GM21576 (cell line): ENCODE measurements around the gene TLR6.
"Not testable (repeated sequence)": the region's sequence is repeated elsewhere in the genome, so short reads cannot be mapped to it uniquely, and the experiment has no call there.

ENCODE experiments used
- ATAC-seq: cut with Tn5 transposase; IDR thresholded peaks from one replicate; pipeline ENCODE4 v1.9.1; 2021; ENCODE audit warnings: mild to moderate bottlenecking, moderate library complexity; ENCODE audit not compliant: unreplicated experiment

TLR6 gene

GRCh38 chr4:38794051-38794450, 62.6 kb downstream of the TLR6 start:
- ATAC-seq: no peak

GRCh38 chr4:38791010-38791409, 65.6 kb downstream of the TLR6 start:
- ATAC-seq: no peak

- ATAC-seq: no peak
Observed at GRCh38 chr4:38788317-38788716, 68.3 kb downstream of the TLR6 start.

- ATAC-seq: no peak
Observed at GRCh38 chr4:38787693-38788092, 68.9 kb downstream of the TLR6 start.

- peak; percentile 39 for ATAC-seq
Observed at GRCh38 chr4:38785901-38786402, 70.7 kb downstream of the TLR6 start.

GRCh38 chr4:38785041-38785790, 71.4 kb downstream of the TLR6 start:
- no peak for ATAC-seq

GRCh38 chr4:38784141-38784540, 72.5 kb downstream of the TLR6 start:
- ATAC-seq: no peak

- ATAC-seq: no peak
Observed at GRCh38 chr4:38783109-38783460, 73.5 kb downstream of the TLR6 start.

GRCh38 chr4:38782452-38783108, 74.0 kb downstream of the TLR6 start, which contains the start of gene TLR10:
TSS of gene TLR10 (minus strand) at chr4:38782990. CDS start at chr4:38775590, 7,400 bp downstream.
- ATAC-seq: peak; percentile 57

- ATAC-seq: peak; percentile 35
Observed at GRCh38 chr4:38781854-38782261, 74.8 kb downstream of the TLR6 start.

- no peak for ATAC-seq
Observed at GRCh38 chr4:38780833-38781484, 75.7 kb downstream of the TLR6 start.

- ATAC-seq: no peak
Observed at GRCh38 chr4:38779790-38780189, 76.8 kb downstream of the TLR6 start.

- not testable (repeated sequence) for ATAC-seq
Observed at GRCh38 chr4:38777925-38778324, 78.7 kb downstream of the TLR6 start.

GRCh38 chr4:38775326-38775725, 81.3 kb downstream of the TLR6 start:
- ATAC-seq: no peak

- ATAC-seq: no peak
Observed at GRCh38 chr4:38774181-38774955, 82.2 kb downstream of the TLR6 start.
